ENCODE measurements around the gene ERBB4. TPM values are rescaled to one million over a fixed set of nuclear protein-coding genes. Genes with fewer than 3 reads are reported as not detected.

The ERBB4 gene
- total RNA-seq, 1 donor from 2014 or later, result 10.2 TPM

- H3K36me3 Mint-ChIP-seq (ENCODE audit: low read depth), result no peaks in the 10 kb centered on the region
- H3K4me3 Mint-ChIP-seq, result no peak overlapping the region
- no peaks in the 10 kb centered on the region for H3K4me1 Mint-ChIP-seq
- no peak for DNase-seq (ENCODE audit: low read depth, low spot score)
- no peaks in the 10 kb centered on the region for H3K9me3 Mint-ChIP-seq
- H3K27me3 Mint-ChIP-seq (ENCODE audit: low read depth), result no peaks in the 10 kb centered on the region
- TF ChIP-seq CTCF (conservative IDR thresholded peaks at IDR 0.05), result no peak
- H3K27ac Mint-ChIP-seq (ENCODE audit: unreplicated experiment), result no peak overlapping the region
These were observed 1186.6 kb downstream of the ERBB4 start for GRCh38 chr2:211351987-211352386.

- Mint-ChIP-seq H3K27me3 (ENCODE audit: low read depth) (no peaks in the 10 kb centered on the region), H3K4me3 (no peak overlapping the region), H3K9me3 (peaks cover 4% of the 10 kb centered on the region), H3K4me1 (no peaks in the 10 kb centered on the region), H3K27ac (ENCODE audit: unreplicated experiment) (no peak overlapping the region), H3K36me3 (ENCODE audit: low read depth) (no peaks in the 10 kb centered on the region)
- no peak for TF ChIP-seq CTCF (conservative IDR thresholded peaks at IDR 0.05)
- no peak for DNase-seq (ENCODE audit: low read depth, low spot score)
These were observed 1189.6 kb downstream of the ERBB4 start for GRCh38 chr2:211349031-211349430.

GRCh38 chr2:211347328-211347727 lies 1191.3 kb downstream of the ERBB4 start:
- no peaks in the 10 kb centered on the region for H3K36me3 Mint-ChIP-seq (ENCODE audit: low read depth)
- no peak for DNase-seq (ENCODE audit: low read depth, low spot score)

GRCh38 chr2:211344289-211344688 lies 1194.3 kb downstream of the ERBB4 start:
- H3K4me3 Mint-ChIP-seq, result no peak overlapping the region
- H3K9me3 Mint-ChIP-seq, result peaks cover 4% of the 10 kb centered on the region
- H3K27me3 Mint-ChIP-seq (ENCODE audit: low read depth), result no peaks in the 10 kb centered on the region
- no peaks in the 10 kb centered on the region for H3K4me1 Mint-ChIP-seq
- TF ChIP-seq CTCF (conservative IDR thresholded peaks at IDR 0.05), result no peak
- H3K27ac Mint-ChIP-seq (ENCODE audit: unreplicated experiment), result no peak overlapping the region
- DNase-seq (ENCODE audit: low read depth, low spot score), result no peak
- H3K36me3 Mint-ChIP-seq (ENCODE audit: low read depth), result no peaks in the 10 kb centered on the region

More at GRCh38 chr2:211347328-211347727, 1191.3 kb downstream of the ERBB4 start:
- H3K4me3 Mint-ChIP-seq, result no peak overlapping the region
- peak; percentile 25 for TF ChIP-seq CTCF (conservative IDR thresholded peaks at IDR 0.05)
- no peaks in the 10 kb centered on the region for H3K4me1 Mint-ChIP-seq
- H3K27me3 Mint-ChIP-seq (ENCODE audit: low read depth), result no peaks in the 10 kb centered on the region
- peaks cover 4% of the 10 kb centered on the region for H3K9me3 Mint-ChIP-seq
- no peak overlapping the region for H3K27ac Mint-ChIP-seq (ENCODE audit: unreplicated experiment)

- H3K4me3 Mint-ChIP-seq, result no peak overlapping the region
- H3K9me3 Mint-ChIP-seq, result peaks cover 5% of the 10 kb centered on the region
- H3K4me1 Mint-ChIP-seq, result peaks cover 7% of the 10 kb centered on the region
- H3K36me3 Mint-ChIP-seq (ENCODE audit: low read depth), result no peaks in the 10 kb centered on the region
- H3K27ac Mint-ChIP-seq (ENCODE audit: unreplicated experiment), result no peak overlapping the region
- no peak for DNase-seq (ENCODE audit: low read depth, low spot score)
- no peaks in the 10 kb centered on the region for H3K27me3 Mint-ChIP-seq (ENCODE audit: low read depth)
- TF ChIP-seq CTCF (conservative IDR thresholded peaks at IDR 0.05), result no peak
These were observed 1205.2 kb downstream of the ERBB4 start for GRCh38 chr2:211333377-211333776.

- H3K27ac Mint-ChIP-seq (ENCODE audit: unreplicated experiment), result no peak overlapping the region
- DNase-seq (ENCODE audit: low read depth, low spot score), result no peak
- no peak overlapping the region for H3K4me3 Mint-ChIP-seq
- no peak for TF ChIP-seq CTCF (conservative IDR thresholded peaks at IDR 0.05)
- H3K36me3 Mint-ChIP-seq (ENCODE audit: low read depth), result no peaks in the 10 kb centered on the region
- peaks cover 7% of the 10 kb centered on the region for H3K4me1 Mint-ChIP-seq
- H3K27me3 Mint-ChIP-seq (ENCODE audit: low read depth), result no peaks in the 10 kb centered on the region
- H3K9me3 Mint-ChIP-seq, result peaks cover 1% of the 10 kb centered on the region
These were observed 1206.9 kb downstream of the ERBB4 start for GRCh38 chr2:211331736-211332135.
